SW 1271 (cell line): ENCODE measurements around the gene MSANTD2.
A peak's percentile ranks its signal among the peaks of the same experiment; 100 is the strongest.
"Not testable (repeated sequence)": the region's sequence is repeated elsewhere in the genome, so short reads cannot be mapped to it uniquely, and the experiment has no call there.

Experiments
- DNase-seq, 2 experiments: peaks; one replicate each; lab custom pipeline; 2025; lab: John Stamatoyannopoulos, UW

The MSANTD2 gene

DNA sequence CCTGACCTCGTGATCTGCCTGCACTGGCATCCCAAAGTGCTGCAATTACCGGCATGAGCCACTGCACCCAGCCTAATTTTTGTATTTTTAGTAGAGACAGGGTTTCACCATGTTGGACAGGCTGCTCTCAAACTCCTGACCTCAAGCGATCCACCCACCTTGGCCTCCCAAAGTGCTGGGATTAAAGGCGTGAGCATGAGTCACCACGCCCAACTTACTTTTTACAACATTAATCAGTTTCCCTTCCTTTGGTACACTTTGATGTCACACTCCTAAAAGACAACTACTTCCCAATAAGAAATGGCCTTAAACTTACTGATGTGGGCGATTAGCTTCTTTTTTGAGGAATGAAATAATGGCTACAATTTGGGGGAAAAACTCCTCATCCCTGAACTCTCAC, 29.2 kb downstream of the MSANTD2 start:
- not testable (repeated sequence) for DNase-seq

DNA sequence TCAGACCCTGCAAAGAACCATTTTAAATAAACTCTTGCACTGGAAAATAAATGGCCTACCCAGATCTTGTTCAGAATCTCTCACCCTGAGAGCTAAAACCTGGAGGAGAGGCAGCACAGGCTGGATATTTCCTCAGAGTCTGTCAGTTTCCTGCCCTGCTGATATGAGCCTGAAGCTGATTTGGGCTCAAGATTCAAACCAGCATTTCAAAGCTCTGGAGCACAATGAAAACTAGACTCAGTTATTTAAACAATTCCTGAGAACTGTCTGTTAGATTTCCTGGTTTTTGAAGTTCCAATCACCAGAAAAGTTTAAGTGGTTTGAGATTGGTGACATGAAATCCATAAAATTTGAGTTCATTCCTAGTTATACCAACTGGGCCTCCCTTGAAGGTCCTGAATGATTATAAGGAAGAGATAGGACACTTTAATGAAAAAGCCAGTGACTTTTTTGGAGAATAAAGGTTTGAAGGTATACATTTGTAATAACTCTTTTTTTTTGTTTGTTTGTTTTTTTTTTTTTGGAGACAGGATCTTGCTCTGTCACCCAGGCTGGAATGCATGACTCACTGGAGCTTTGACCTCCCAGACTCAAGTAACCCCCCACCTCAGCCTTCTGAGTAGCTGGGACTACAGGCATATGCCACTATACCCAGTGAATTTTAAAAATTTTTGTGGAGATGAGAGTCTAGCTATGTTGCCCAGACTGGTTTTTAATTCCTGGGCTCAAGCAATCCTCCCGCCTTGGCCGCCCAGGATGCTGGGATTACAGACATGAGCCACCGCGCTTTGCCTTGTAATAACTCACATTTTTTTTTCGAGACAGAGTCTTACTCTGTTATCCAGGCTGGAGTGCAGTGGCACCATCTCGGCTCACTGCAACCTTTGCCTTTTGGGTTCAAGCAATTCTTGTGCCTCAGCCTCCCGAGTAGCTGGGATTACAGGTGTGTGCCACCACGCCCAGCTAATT, 30.1 kb downstream of the MSANTD2 start:
- peak in 1 of 2 experiments; percentile 71 for DNase-seq

GRCh38 chr11:124768914-124769313, 31.3 kb downstream of the MSANTD2 start:
- DNase-seq, result no peak

DNA sequence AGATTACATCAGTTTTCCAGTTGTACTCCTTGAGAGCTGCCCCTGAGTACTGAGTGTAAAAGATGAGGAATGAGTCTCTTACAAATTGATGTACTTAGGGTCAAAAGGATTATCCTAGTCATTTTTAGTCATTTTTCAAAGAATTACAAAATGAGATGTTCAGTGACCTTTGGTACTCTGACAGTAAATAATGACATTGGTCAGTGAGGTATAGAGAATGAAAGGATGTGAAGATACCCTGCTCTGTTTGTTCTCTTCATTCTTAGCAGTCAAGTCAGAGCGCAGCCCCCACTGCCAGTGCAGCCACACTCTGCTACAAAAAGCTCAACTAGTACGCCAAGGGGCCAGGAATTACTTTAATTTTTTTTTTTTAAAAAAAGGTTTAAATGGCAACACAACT, 34.0 kb downstream of the MSANTD2 start:
- DNase-seq, result no peak

DNA sequence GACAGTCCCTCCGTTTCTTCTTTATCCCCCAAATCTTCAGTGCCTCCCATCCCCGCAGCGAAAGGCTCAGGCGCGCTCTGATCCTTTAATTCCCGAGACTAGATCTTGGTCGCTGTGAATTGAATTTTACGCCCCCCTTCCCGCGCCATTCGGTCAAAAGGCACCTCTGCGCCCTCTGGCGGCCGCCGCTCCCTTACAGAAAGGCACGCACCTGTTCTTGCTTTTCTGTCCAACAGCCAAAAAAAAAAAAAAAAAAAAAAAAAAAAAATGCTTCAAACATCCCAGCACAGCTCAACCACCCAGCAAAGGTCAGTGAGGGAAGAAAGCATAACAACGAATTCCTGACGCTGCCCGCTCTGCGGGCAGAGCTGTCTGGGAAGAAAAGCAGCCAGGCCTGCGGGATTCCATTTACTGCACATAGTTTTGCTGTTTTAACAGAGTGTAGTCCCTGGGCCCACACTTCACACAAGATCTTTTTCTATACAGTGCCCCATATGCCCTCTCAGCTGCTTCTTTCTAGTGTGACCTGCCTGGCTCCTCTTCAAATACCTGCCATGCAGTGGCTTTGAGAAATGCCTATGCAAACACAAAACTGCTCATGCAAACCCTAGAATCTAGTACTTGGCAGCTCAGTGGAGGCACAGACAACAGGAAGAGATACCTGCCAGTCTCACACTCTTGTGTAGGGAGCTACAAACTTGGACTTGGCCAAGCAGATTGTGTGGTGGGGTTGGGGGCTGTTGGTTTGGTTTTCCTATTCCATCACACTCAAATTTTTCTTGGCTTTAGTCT, 36.9 kb downstream of the MSANTD2 start:
- peak; percentile 45 to 77 for DNase-seq

- DNase-seq, result peak in 1 of 2 experiments; percentile 38
These were observed 37.5 kb downstream of the MSANTD2 start for GRCh38 chr11:124762624-124763155.

- peak; percentile 27 to 38 for DNase-seq
These were observed 38.0 kb downstream of the MSANTD2 start, which contains the start of gene ESAM for GRCh38 chr11:124762105-124762623. Gene ESAM (minus strand): TSS chr11:124762290. CDS start chr11:124762154, 136 bp downstream.

DNA sequence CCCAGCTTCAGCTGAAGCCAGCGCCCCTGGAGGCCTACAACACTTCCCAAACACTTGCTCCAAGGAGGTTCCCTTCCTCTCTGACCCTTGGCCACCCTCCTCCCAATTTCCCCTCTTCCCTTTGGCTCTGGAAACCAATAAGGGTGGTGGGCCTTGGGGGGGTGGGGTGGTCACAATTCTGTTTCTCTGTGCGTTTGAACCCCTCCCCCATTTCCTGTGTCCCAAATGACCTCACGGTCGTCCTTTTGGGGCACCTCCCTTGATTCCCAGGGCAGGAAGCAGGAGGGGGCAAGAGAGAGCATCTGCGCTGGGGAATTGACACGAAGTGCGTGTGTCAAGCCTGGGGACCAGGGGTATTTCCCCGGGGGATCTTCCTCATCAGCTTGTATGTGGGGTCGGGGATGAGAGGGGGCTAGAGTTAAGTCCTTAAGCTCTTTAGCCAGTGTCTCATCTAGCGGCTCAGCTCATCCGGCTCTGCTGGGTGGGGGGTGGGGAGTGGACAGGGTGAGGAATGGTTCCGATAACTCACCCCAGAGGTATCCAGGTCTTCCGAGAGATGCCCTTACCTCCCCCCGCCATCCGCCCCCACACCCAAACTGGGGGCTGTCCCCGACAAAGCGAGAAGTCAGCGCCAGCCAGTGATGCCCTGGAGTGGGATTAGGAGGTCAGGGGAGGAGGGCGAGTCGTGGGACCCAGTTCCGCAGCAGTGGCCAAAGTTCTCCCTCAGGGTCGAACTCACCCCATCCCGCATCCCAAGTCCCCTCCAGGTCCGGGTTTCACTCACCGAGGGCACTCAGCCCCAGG, 38.7 kb downstream of the MSANTD2 start:
- peak in 1 of 2 experiments; percentile 23 for DNase-seq

GRCh38 chr11:124760806-124761205, 39.4 kb downstream of the MSANTD2 start:
- DNase-seq, result no peak

GRCh38 chr11:124760205-124760652, 40.0 kb downstream of the MSANTD2 start:
- DNase-seq, result no peak

DNA sequence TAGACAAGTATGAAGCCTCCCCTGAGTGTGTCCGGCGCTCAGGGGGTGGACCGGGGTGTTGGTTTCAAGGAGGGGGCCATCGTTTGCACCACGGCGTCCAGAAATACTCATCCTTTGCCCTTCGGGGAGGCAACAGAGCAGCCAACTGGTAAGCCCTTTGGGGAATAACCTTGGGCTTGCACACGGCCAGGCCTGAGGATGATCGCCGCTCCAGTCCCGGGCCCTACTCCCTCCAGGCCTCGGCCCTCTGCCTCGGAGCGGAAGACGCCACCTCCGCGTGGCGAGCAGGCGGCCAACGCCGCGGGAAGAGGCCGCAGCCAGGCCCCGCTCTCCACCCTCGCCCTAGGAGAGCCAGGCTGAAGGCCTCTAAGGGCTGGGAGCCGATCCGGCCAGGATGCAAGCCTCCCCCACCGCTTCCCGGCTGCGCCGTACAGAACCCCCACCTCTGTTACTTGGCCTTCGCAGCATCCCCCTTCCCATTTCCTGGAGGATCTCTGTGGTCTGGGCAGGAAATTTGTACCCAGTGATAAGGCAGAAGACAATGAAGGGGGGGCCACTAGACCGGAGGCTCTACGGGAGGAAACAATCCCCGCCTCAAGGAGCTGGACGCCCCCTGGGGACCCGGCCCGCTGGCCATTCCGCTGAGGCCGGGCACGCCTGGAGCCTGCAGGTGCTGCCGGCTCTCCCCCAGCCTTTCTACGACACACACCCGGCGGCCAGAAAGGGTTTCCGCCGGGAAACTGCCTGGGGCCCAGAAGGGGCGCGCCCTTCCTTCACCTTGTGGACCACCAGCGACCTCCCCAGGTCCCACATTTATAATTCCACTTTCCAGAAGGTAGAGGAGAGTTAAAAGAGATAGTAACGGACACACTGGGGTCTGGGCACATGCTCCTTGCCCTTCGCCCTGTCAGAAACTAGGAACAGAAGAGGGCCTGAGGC, 40.7 kb downstream of the MSANTD2 start:
- no peak for DNase-seq

DNA sequence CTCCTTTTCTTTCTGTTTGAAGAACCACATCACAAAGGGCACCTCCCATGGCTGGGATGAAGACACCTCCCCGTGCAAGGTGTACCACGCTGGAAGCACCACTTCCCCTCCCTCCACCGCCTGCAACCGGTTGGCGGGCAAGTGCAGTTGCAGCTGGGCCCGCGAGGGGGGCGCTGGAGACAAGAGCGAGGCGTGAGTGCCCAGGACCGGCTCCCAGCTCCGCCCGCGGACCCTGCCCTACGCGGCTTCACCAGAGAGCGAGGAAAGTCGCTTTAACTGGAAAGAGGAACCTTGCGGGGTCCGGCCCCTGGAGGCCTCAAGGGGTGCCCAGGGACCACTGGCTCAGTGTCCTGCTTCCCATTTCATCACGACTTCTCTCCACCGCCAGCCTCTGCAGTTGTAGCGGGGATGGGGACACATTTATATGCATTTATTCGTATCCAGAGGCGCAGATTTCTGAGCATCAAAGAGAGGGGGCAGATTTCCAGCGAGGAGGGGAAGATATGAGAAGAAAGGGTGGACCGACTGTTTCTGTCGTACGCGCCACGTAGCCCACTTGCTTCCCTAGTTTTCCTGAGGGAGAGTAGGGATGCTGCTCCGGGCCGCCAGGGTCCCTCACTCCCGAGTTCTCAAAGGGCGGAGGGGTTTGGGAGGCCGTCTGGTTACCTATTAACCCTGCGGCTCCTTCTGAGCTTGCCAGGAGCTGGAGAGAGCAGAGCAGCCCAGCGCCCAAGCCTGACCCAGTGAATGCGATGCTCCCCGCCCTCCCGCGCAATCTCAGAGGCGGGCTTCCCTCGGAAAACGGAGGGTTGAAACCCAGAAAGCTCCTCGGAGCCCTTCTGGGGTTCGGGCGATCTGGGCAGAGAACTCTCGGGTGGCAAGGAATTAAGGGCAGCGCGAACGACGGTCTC, 41.6 kb downstream of the MSANTD2 start:
- no peak for DNase-seq

- DNase-seq, result no peak
These were observed 42.9 kb downstream of the MSANTD2 start for GRCh38 chr11:124757320-124757719.

- no peak for DNase-seq
These were observed 43.4 kb downstream of the MSANTD2 start for GRCh38 chr11:124756753-124757227.

DNA sequence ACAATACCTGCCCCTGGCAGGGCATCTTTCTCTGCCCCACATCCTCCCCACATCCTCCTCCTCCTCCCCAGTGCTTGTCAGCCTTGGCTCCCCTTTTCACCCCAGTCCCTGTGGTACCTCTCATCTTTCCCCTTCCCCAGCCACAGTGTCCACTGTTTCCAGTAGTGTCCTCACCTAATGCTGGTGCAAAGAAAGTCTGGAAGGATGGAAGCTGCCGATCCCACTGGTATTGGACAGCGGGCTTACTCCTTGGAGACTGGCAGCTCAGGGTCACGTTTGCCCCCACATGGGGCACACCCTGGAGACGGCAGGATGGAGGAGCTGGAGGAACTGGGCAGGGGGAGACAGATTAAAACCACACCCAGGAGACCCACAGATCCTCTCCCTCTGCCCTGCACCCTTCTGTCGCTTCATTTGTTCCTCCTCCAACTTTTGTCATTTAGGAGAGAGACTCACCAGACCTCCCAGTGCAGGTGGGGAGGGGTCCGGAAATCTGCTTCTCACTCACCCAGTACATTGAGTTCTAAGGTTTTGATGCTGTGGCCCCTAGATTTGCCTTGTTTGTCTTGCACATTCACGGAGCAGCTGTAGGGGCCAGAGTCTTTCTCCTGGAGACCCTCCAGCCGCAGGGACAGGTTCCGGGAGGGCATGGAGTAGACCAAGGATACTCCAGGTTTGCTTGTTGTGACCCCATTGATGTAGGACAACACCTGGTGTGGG, 44.0 kb downstream of the MSANTD2 start:
- DNase-seq, result no peak

GRCh38 chr11:124754710-124755109, 45.5 kb downstream of the MSANTD2 start:
- DNase-seq, result no peak

GRCh38 chr11:124754309-124754708, 45.9 kb downstream of the MSANTD2 start:
- DNase-seq, result no peak

DNA sequence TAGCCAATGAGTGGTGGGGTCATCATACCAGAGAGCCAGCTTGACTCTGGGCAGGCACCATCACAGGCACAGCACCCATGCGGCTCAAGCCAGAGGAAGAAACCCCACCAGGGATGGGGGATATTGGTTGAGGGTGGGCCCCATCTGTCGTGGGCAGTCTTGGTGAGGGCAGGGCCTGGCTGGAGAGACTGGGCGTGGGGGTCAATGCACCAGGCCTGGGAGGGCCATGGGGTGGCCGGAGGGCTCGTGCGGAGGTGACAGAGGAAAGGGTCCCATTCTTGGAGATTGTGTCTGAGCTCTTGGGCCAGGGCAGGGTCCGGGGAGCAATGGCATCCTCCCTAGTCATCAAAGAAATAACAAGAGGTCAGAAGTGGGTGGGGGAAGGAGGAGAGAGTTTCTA, 46.6 kb downstream of the MSANTD2 start:
- DNase-seq, result no peak
